SJCRH30 (cell line): ENCODE measurements around the gene KIF18B. TPM values are rescaled to one million over a fixed set of nuclear protein-coding genes. Genes with fewer than 3 reads are reported as not detected.
"Not testable (repeated sequence)": the region's sequence is repeated elsewhere in the genome, so short reads cannot be mapped to it uniquely, and the experiment has no call there.

ENCODE experiments used
- DNase-seq, 2 experiments: peaks; one replicate each; pipeline ENCODE4 v3.0.0-alpha.2; 2015 to 2020
- H3K27ac ChIP-seq: fragments of 250-450 bp; sonication (Bioruptor Pico); 2 replicates; pipeline ENCODE4 v1.5.1; 2020; ENCODE audit warnings: mild to moderate bottlenecking, moderate library complexity
- H3K27me3 ChIP-seq: fragments of 250-450 bp; sonication (Bioruptor Pico); 2 replicates; pipeline ENCODE4 v1.5.1; 2020; ENCODE audit warnings: mild to moderate bottlenecking, moderate library complexity
- H3K36me3 ChIP-seq: fragments of 250-450 bp; sonication (Bioruptor Pico); 2 replicates; pipeline ENCODE4 v1.5.1; 2020; ENCODE audit warnings: mild to moderate bottlenecking, moderate library complexity
- H3K4me1 ChIP-seq: fragments of 250-450 bp; sonication (Bioruptor Pico); 2 replicates; pipeline ENCODE4 v1.5.1; 2020; ENCODE audit warnings: mild to moderate bottlenecking, moderate library complexity
- H3K4me3 ChIP-seq: fragments of 250-450 bp; sonication (Bioruptor Pico); 2 replicates; pipeline ENCODE4 v1.5.1; 2020; ENCODE audit warnings: mild to moderate bottlenecking, moderate library complexity
- H3K9me3 ChIP-seq: fragments of 250-450 bp; sonication (Bioruptor Pico); replicated peaks from 2 replicates; pipeline ENCODE4 v1.5.1; 2020; ENCODE audit warnings: mild to moderate bottlenecking, moderate library complexity
- total RNA-seq: library from RNA; depleted of rRNA; stranded (reverse); fragments of >200 nt; shearing (Covaris generic); gene quantifications from 2 replicates; pipeline ENCODE4 v1.2.3, GENCODE V29; 2014

The KIF18B gene
- total RNA-seq, 1 experiment from 2014 or later = 36.3 TPM

- no peaks in the 10 kb centered on the region for H3K36me3 ChIP-seq
- no peak overlapping the region for H3K4me3 ChIP-seq
- H3K9me3 ChIP-seq = no peaks in the 10 kb centered on the region
- H3K27ac ChIP-seq = no peak overlapping the region
- peaks cover 20% of the 10 kb centered on the region for H3K27me3 ChIP-seq
- no peaks in the 10 kb centered on the region for H3K4me1 ChIP-seq
- DNase-seq = no peak
Measured at GRCh38 chr17:44961921-44962350, 14.4 kb upstream of the KIF18B start.

GRCh38 chr17:44960691-44961090 is 13.1 kb upstream of the KIF18B start:
- no peaks in the 10 kb centered on the region for H3K9me3 ChIP-seq
- no peak for DNase-seq
- H3K36me3 ChIP-seq = no peaks in the 10 kb centered on the region
- no peak overlapping the region for H3K4me3 ChIP-seq
- H3K4me1 ChIP-seq = no peaks in the 10 kb centered on the region
- H3K27ac ChIP-seq = no peak overlapping the region
- H3K27me3 ChIP-seq = peaks cover 27% of the 10 kb centered on the region

- Histone ChIP-seq H3K4me3 (peak overlapping the region; percentile 37), H3K4me1 (no peaks in the 10 kb centered on the region), H3K36me3 (no peaks in the 10 kb centered on the region), H3K9me3 (no peaks in the 10 kb centered on the region), H3K27ac (no peak overlapping the region), H3K27me3 (peaks cover 32% of the 10 kb centered on the region)
- DNase-seq = no peak
Measured at GRCh38 chr17:44959821-44960531, 12.4 kb upstream of the KIF18B start.

GRCh38 chr17:44956998-44957981 is 9.7 kb upstream of the KIF18B start:
- peak in 1 of 2 experiments; percentile 36 for DNase-seq
- no peak overlapping the region for H3K4me3 ChIP-seq
- H3K4me1 ChIP-seq = no peaks in the 10 kb centered on the region
- no peak overlapping the region for H3K27ac ChIP-seq
- H3K27me3 ChIP-seq = peaks cover 42% of the 10 kb centered on the region
- no peaks in the 10 kb centered on the region for H3K36me3 ChIP-seq
- H3K9me3 ChIP-seq = no peaks in the 10 kb centered on the region

GRCh38 chr17:44955674-44956425 is 8.3 kb upstream of the KIF18B start:
- no peak overlapping the region for H3K27ac ChIP-seq
- H3K27me3 ChIP-seq = peaks cover 42% of the 10 kb centered on the region
- H3K9me3 ChIP-seq = no peaks in the 10 kb centered on the region
- no peak for DNase-seq
- H3K4me3 ChIP-seq = no peak overlapping the region
- H3K4me1 ChIP-seq = no peaks in the 10 kb centered on the region
- no peaks in the 10 kb centered on the region for H3K36me3 ChIP-seq

GRCh38 chr17:44952946-44953475 is 5.4 kb upstream of the KIF18B start:
- H3K4me3 ChIP-seq = no peak overlapping the region
- DNase-seq = no peak
- no peak overlapping the region for H3K27ac ChIP-seq
- no peaks in the 10 kb centered on the region for H3K36me3 ChIP-seq
- H3K4me1 ChIP-seq = no peaks in the 10 kb centered on the region
- no peaks in the 10 kb centered on the region for H3K9me3 ChIP-seq
- H3K27me3 ChIP-seq = peaks cover 28% of the 10 kb centered on the region

- Histone ChIP-seq H3K27me3 (peaks cover 2% of the 10 kb centered on the region; the same call in 1 of the 2 replicates), H3K4me3 (peak overlapping the region; percentile 89), H3K9me3 (no peaks in the 10 kb centered on the region), H3K27ac (no peak overlapping the region), H3K4me1 (0 out of 2 replicates have a peak, but pooled peaks cover 3% of the 10 kb centered on the region), H3K36me3 (peaks cover 28% of the 10 kb centered on the region)
- no peak for DNase-seq
Measured at GRCh38 chr17:44948315-44948795, 782 bp upstream of the KIF18B start.

- not testable (repeated sequence) for H3K27ac ChIP-seq, H3K4me3 ChIP-seq, H3K9me3 ChIP-seq, H3K27me3 ChIP-seq, H3K4me1 ChIP-seq, DNase-seq
- H3K36me3 ChIP-seq = peaks cover 35% of the 10 kb centered on the region
Measured at GRCh38 chr17:44945652-44946051, 1.9 kb downstream of the KIF18B start.

- no peak overlapping the region for H3K27ac ChIP-seq
- 0 out of 2 replicates have a peak, but pooled peaks cover 3% of the 10 kb centered on the region for H3K4me1 ChIP-seq
- DNase-seq = no peak
- peaks cover 54% of the 10 kb centered on the region for H3K36me3 ChIP-seq
- H3K4me3 ChIP-seq = no peak overlapping the region
- H3K9me3 ChIP-seq = no peaks in the 10 kb centered on the region; the same call in 1 of the 2 replicates
- H3K27me3 ChIP-seq = no peaks in the 10 kb centered on the region
Measured at GRCh38 chr17:44942456-44942855, 5.1 kb downstream of the KIF18B start.

- Histone ChIP-seq H3K4me3 (no peak overlapping the region), H3K27ac (no peak overlapping the region)
- no peak for DNase-seq
Measured at GRCh38 chr17:44941712-44942331, 5.8 kb downstream of the KIF18B start.

GRCh38 chr17:44940768-44941167 is 6.8 kb downstream of the KIF18B start:
- no peak for DNase-seq
- Histone ChIP-seq H3K27ac (no peak overlapping the region), H3K4me1 (0 out of 2 replicates have a peak, but pooled peaks cover 3% of the 10 kb centered on the region), H3K36me3 (peaks cover 56% of the 10 kb centered on the region), H3K9me3 (no peaks in the 10 kb centered on the region; the same call in 1 of the 2 replicates), H3K27me3 (no peaks in the 10 kb centered on the region), H3K4me3 (no peak overlapping the region)

More at GRCh38 chr17:44941712-44942331, 5.8 kb downstream of the KIF18B start:
- H3K36me3 ChIP-seq = peaks cover 58% of the 10 kb centered on the region
- H3K9me3 ChIP-seq = no peaks in the 10 kb centered on the region; the same call in 1 of the 2 replicates
- 0 out of 2 replicates have a peak, but pooled peaks cover 3% of the 10 kb centered on the region for H3K4me1 ChIP-seq
- no peaks in the 10 kb centered on the region for H3K27me3 ChIP-seq

GRCh38 chr17:44940317-44940716 is 7.3 kb downstream of the KIF18B start:
- Histone ChIP-seq H3K27ac (no peak overlapping the region), H3K27me3 (no peaks in the 10 kb centered on the region), H3K4me1 (0 out of 2 replicates have a peak, but pooled peaks cover 3% of the 10 kb centered on the region), H3K9me3 (no peaks in the 10 kb centered on the region; the same call in 1 of the 2 replicates), H3K4me3 (no peak overlapping the region), H3K36me3 (peaks cover 57% of the 10 kb centered on the region)
- no peak for DNase-seq

GRCh38 chr17:44935116-44935515 is 12.5 kb downstream of the KIF18B start:
- H3K27me3 ChIP-seq = no peaks in the 10 kb centered on the region
- no peak overlapping the region for H3K27ac ChIP-seq
- H3K4me3 ChIP-seq = no peak overlapping the region
- no peaks in the 10 kb centered on the region for H3K4me1 ChIP-seq
- no peaks in the 10 kb centered on the region; the same call in 1 of the 2 replicates for H3K9me3 ChIP-seq
- no peak for DNase-seq
- H3K36me3 ChIP-seq = peaks cover 83% of the 10 kb centered on the region
